ENCODE measurements around the gene CAP2.

- TF ChIP-seq SUZ12 (IDR thresholded peaks at IDR 0.05; ENCODE audit: extremely low read depth, insufficient read depth, insufficient read length): no peak
- no peak for TF ChIP-seq YY1 (IDR thresholded peaks at IDR 0.05; ENCODE audit: insufficient read depth, insufficient read length)
These were observed 84.0 kb downstream of the CAP2 start for GRCh38 chr6:17477356-17477755.
